Hepatocyte (in vitro differentiated cells): ENCODE results near the gene SLAMF7. TPM values are rescaled to one million over a fixed set of nuclear protein-coding genes. Genes with fewer than 3 reads are reported as not detected.

Experiments used
- DNase-seq: peaks from one replicate; pipeline ENCODE4 v3.0.0-alpha.2; 2016; ENCODE audit warnings: low spot score
- H2AFZ ChIP-seq: fragments of 200-600 bp; sonication (generic); 2 replicates; pipeline ENCODE4 v1.6.0; 2016; ENCODE audit warnings: antibody characterized with exemption, mild to moderate bottlenecking
- H3K27ac ChIP-seq: fragments of 200-600 bp; sonication (generic); 2 replicates; pipeline ENCODE4 v1.5.1; 2016; ENCODE audit warnings: mild to moderate bottlenecking
- H3K27me3 ChIP-seq: fragments of 200-600 bp; sonication (generic); 2 replicates; pipeline ENCODE4 v1.6.1; 2016
- H3K36me3 ChIP-seq: fragments of 200-600 bp; sonication (generic); replicated peaks from 2 replicates; pipeline ENCODE4 v1.5.1; 2016; ENCODE audit warnings: low read depth; ENCODE audit not compliant: insufficient read depth
- H3K4me1 ChIP-seq: fragments of 200-600 bp; sonication (generic); 2 replicates; pipeline ENCODE4 v1.5.1; 2016; ENCODE audit warnings: mild to moderate bottlenecking, moderate library complexity; ENCODE audit not compliant: insufficient read depth
- H3K4me2 ChIP-seq: fragments of 200-600 bp; sonication (generic); 2 replicates; pipeline ENCODE4 v1.6.0; 2016
- H3K4me3 ChIP-seq: fragments of 200-600 bp; sonication (generic); 2 replicates; pipeline ENCODE4 v1.5.1; 2016; ENCODE audit warnings: mild to moderate bottlenecking
- H3K79me2 ChIP-seq: fragments of 200-600 bp; sonication (generic); 2 replicates; pipeline ENCODE4 v1.6.0; 2017; ENCODE audit warnings: mild to moderate bottlenecking
- H3K9me2 ChIP-seq: fragments of 200-600 bp; sonication (generic); replicated peaks from 2 replicates; pipeline ENCODE4 v1.6.0; 2017; ENCODE audit warnings: mild to moderate bottlenecking; ENCODE audit not compliant: insufficient read depth
- H3K9me3 ChIP-seq: fragments of 200-600 bp; sonication (generic); 2 replicates; pipeline ENCODE4 v1.5.1; 2016; ENCODE audit warnings: low read depth, mild to moderate bottlenecking
- H4K20me1 ChIP-seq: fragments of 200-600 bp; sonication (generic); 2 replicates; pipeline ENCODE4 v1.6.0; 2016; ENCODE audit warnings: mild to moderate bottlenecking; ENCODE audit not compliant: insufficient read depth, poor library complexity, severe bottlenecking
- CTCF ChIP-seq: fragments of 200-600 bp; sonication (generic); IDR thresholded peaks from 2 replicates; pipeline ENCODE4 v1.5.1; 2016; ENCODE audit warnings: antibody characterized with exemption, mild to moderate bottlenecking; ENCODE audit not compliant: poor library complexity
- EZH2 ChIP-seq: fragments of 200-600 bp; sonication (generic); IDR thresholded peaks from 2 replicates; pipeline ENCODE4 v1.6.1; 2016; ENCODE audit warnings: antibody characterized with exemption, mild to moderate bottlenecking, borderline replicate concordance
- EZH2phosphoT487 ChIP-seq: fragments of 200-600 bp; sonication (generic); IDR thresholded peaks from one replicate; pipeline ENCODE4 v1.6.1; 2018; ENCODE audit warnings: antibody characterized with exemption, mild to moderate bottlenecking, low read depth, moderate library complexity; ENCODE audit not compliant: unreplicated experiment, severe bottlenecking
- WGBS: methylation state at CpG from one replicate; pipeline ENCODE4 v1.1.6; 2016; ENCODE audit warnings: low lambda C conversion rate; ENCODE audit errors: missing lambda C conversion rate; 5-methylcytosine and 5-hydroxymethylcytosine counted together
- polyA plus RNA-seq: library from polyadenylated mRNA; unstranded; fragments of >200 nt; fragmentation: Nextera tagmentation; extraction: Ambion mirVana; gene quantifications from 2 replicates; pipeline ENCODE4 v1.2.1, GENCODE V29; 2016
- total RNA-seq: library from RNA; depleted of rRNA; stranded (reverse); fragments of >200 nt; gene quantifications from 2 replicates; pipeline ENCODE4 v1.2.3, GENCODE V29; 2014

The SLAMF7 gene
- total and polyA plus RNA-seq, 2 experiments from 2014 or later: 0.07 TPM; not detected in 1

- no peaks in the 10 kb centered on the region for H4K20me1 ChIP-seq
- no peak overlapping the region for H3K4me3 ChIP-seq
- H2AFZ ChIP-seq: no peak overlapping the region
- no peak for TF ChIP-seq EZH2
- no peak for TF ChIP-seq EZH2phosphoT487
- TF ChIP-seq CTCF: no peak
- no peak for DNase-seq
- no peaks in the 10 kb centered on the region for H3K9me3 ChIP-seq
- H3K36me3 ChIP-seq: no peaks in the 10 kb centered on the region
- no peak overlapping the region for H3K27ac ChIP-seq
- peaks cover 4% of the 10 kb centered on the region for H3K4me1 ChIP-seq
- H3K4me2 ChIP-seq: no peak overlapping the region
- H3K27me3 ChIP-seq: no peaks in the 10 kb centered on the region
- no peaks in the 10 kb centered on the region for H3K79me2 ChIP-seq
- no peaks in the 10 kb centered on the region for H3K9me2 ChIP-seq
These were observed 14.5 kb downstream of the SLAMF7 start for GRCh38 chr1:160753594-160753993.

GRCh38 chr1:160755461-160755860, 16.4 kb downstream of the SLAMF7 start:
- Histone ChIP-seq H3K27ac (no peak overlapping the region), H4K20me1 (no peaks in the 10 kb centered on the region), H3K4me3 (no peak overlapping the region), H3K4me2 (no peak overlapping the region), H3K36me3 (no peaks in the 10 kb centered on the region), H3K9me3 (no peaks in the 10 kb centered on the region), H3K79me2 (no peaks in the 10 kb centered on the region), H3K9me2 (no peaks in the 10 kb centered on the region), H3K4me1 (peaks cover 4% of the 10 kb centered on the region), H3K27me3 (no peaks in the 10 kb centered on the region), H2AFZ (no peak overlapping the region)
- DNase-seq: no peak
- WGBS: 92% methylated on average over 2 of the region's 2 CpGs
- TF ChIP-seq EZH2 (no peak), CTCF (no peak), EZH2phosphoT487 (no peak)

GRCh38 chr1:160755911-160756848, 17.1 kb downstream of the SLAMF7 start:
- no peaks in the 10 kb centered on the region for H4K20me1 ChIP-seq
- peaks cover 4% of the 10 kb centered on the region for H3K4me1 ChIP-seq
- H3K9me3 ChIP-seq: no peaks in the 10 kb centered on the region
- DNase-seq: no peak
- H3K4me3 ChIP-seq: no peak overlapping the region
- TF ChIP-seq EZH2 (no peak), CTCF (no peak), EZH2phosphoT487 (no peak)
- H3K36me3 ChIP-seq: no peaks in the 10 kb centered on the region
- no peak overlapping the region for H3K4me2 ChIP-seq
- H3K9me2 ChIP-seq: no peaks in the 10 kb centered on the region
- WGBS: 87% methylated on average over 5 of the region's 5 CpGs
- no peaks in the 10 kb centered on the region for H3K27me3 ChIP-seq
- H3K27ac ChIP-seq: no peak overlapping the region
- no peak overlapping the region for H2AFZ ChIP-seq
- H3K79me2 ChIP-seq: no peaks in the 10 kb centered on the region
